PC-3 (cell line): ENCODE measurements around the gene CTNND1.

Experiments
- CTCF ChIP-seq: fragments of 300-600 bp; sonication (generic); conservative IDR thresholded peaks from 2 replicates; pipeline ENCODE4 v1.5.1; 2017; ENCODE audit warnings: antibody characterized with exemption, low read depth, mild to moderate bottlenecking, low read length
- EZH2phosphoT487 ChIP-seq: fragments of 300-600 bp; sonication (generic); IDR thresholded peaks from 2 replicates; pipeline ENCODE4 v1.6.1; 2018; ENCODE audit warnings: mild to moderate bottlenecking, antibody characterized with exemption, low read length, borderline replicate concordance

GRCh38 chr11:57752954-57753353, 8.6 kb upstream of the CTNND1 start:
- TF ChIP-seq CTCF (no peak), EZH2phosphoT487 (no peak)
